ENCODE data around the gene LRRC57. TPM values are rescaled to one million over a fixed set of nuclear protein-coding genes. Genes with fewer than 3 reads are reported as not detected.
A peak's percentile ranks its signal among the peaks of the same experiment; 100 is the strongest.

Gene LRRC57
- total RNA-seq, 1 donor from 2014 or later: 18.1 TPM

GRCh38 chr15:42590619-42591237 is 42.1 kb upstream of the LRRC57 start:
- H3K36me3 ChIP-seq: no peaks in the 10 kb centered on the region
- Mint-ChIP-seq H3K4me3 (no peak overlapping the region), H3K27ac (no peak overlapping the region), H3K4me1 (peaks cover 6% of the 10 kb centered on the region), H3K36me3 (peaks cover 15% of the 10 kb centered on the region), H3K9me3 (no peaks in the 10 kb centered on the region), H3K27me3 (ENCODE audit: insufficient read depth, low read depth) (no peaks in the 10 kb centered on the region)
- H3K4me1 ChIP-seq: no peaks in the 10 kb centered on the region
- peaks cover 8% of the 10 kb centered on the region for H3K79me2 ChIP-seq (ENCODE audit: low read depth)
- no peak overlapping the region for H3K27ac ChIP-seq
- H2AFZ ChIP-seq (replicated peaks): no peak overlapping the region
- no peak overlapping the region for H3K4me2 ChIP-seq
- no peaks in the 10 kb centered on the region for H3F3A ChIP-seq (ENCODE audit: low read depth)
- no peaks in the 10 kb centered on the region for H4K20me1 ChIP-seq (ENCODE audit: low read depth)
- TF ChIP-seq EZH2 (IDR thresholded peaks at IDR 0.05): no peak
- TF ChIP-seq EZH2phosphoT487 (IDR thresholded peaks at IDR 0.05): no peak
- TF ChIP-seq CTCF (IDR thresholded peaks at IDR 0.05): no peak
- H3K9ac ChIP-seq: no peak overlapping the region
- H3K9me3 ChIP-seq (ENCODE audit: low read depth): no peaks in the 10 kb centered on the region
- H3K27me3 ChIP-seq: no peaks in the 10 kb centered on the region
- H3K4me3 ChIP-seq: no peak overlapping the region
- no peak for DNase-seq (ENCODE audit: low spot score)

- Histone ChIP-seq H3K36me3 (no peaks in the 10 kb centered on the region), H3K4me3 (peak overlapping the region; percentile 16), H3K79me2 (ENCODE audit: low read depth) (peaks cover 36% of the 10 kb centered on the region), H3K9me3 (ENCODE audit: low read depth) (no peaks in the 10 kb centered on the region), H3F3A (ENCODE audit: low read depth) (peaks cover 39% of the 10 kb centered on the region), H4K20me1 (ENCODE audit: low read depth) (peaks cover 32% of the 10 kb centered on the region), H3K27ac (peak overlapping the region; percentile 48), H2AFZ (replicated peaks) (no peak overlapping the region), H3K4me2 (peak overlapping the region; percentile 68), H3K27me3 (peaks cover 20% of the 10 kb centered on the region), H3K9ac (no peak overlapping the region), H3K4me1 (peaks cover 27% of the 10 kb centered on the region)
- Mint-ChIP-seq H3K4me1 (peaks cover 41% of the 10 kb centered on the region), H3K27me3 (ENCODE audit: insufficient read depth, low read depth) (peaks cover 2% of the 10 kb centered on the region), H3K9me3 (no peaks in the 10 kb centered on the region), H3K4me3 (peak overlapping the region; percentile 1), H3K27ac (no peak overlapping the region), H3K36me3 (peaks cover 16% of the 10 kb centered on the region)
- DNase-seq (ENCODE audit: low spot score): peak; percentile 65
- TF ChIP-seq CTCF (IDR thresholded peaks at IDR 0.05) (no peak), EZH2 (IDR thresholded peaks at IDR 0.05) (no peak), EZH2phosphoT487 (IDR thresholded peaks at IDR 0.05) (no peak)
These were observed 35.6 kb upstream of the LRRC57 start for GRCh38 chr15:42584031-42584765.

- no peak for DNase-seq (ENCODE audit: low spot score)
- Mint-ChIP-seq H3K36me3 (peaks cover 19% of the 10 kb centered on the region), H3K27me3 (ENCODE audit: insufficient read depth, low read depth) (peaks cover 2% of the 10 kb centered on the region), H3K4me1 (peaks cover 41% of the 10 kb centered on the region), H3K9me3 (no peaks in the 10 kb centered on the region), H3K27ac (no peak overlapping the region), H3K4me3 (no peak overlapping the region)
- Histone ChIP-seq H4K20me1 (ENCODE audit: low read depth) (peaks cover 32% of the 10 kb centered on the region), H3F3A (ENCODE audit: low read depth) (peaks cover 39% of the 10 kb centered on the region), H3K4me3 (no peak overlapping the region), H3K9me3 (ENCODE audit: low read depth) (no peaks in the 10 kb centered on the region), H2AFZ (replicated peaks) (no peak overlapping the region), H3K4me2 (peak overlapping the region; percentile 68), H3K4me1 (peaks cover 27% of the 10 kb centered on the region), H3K27me3 (peaks cover 20% of the 10 kb centered on the region), H3K27ac (no peak overlapping the region), H3K79me2 (ENCODE audit: low read depth) (peaks cover 49% of the 10 kb centered on the region), H3K9ac (no peak overlapping the region), H3K36me3 (no peaks in the 10 kb centered on the region)
- TF ChIP-seq CTCF (IDR thresholded peaks at IDR 0.05) (no peak), EZH2 (IDR thresholded peaks at IDR 0.05) (no peak), EZH2phosphoT487 (IDR thresholded peaks at IDR 0.05) (no peak)
These were observed 34.2 kb upstream of the LRRC57 start for GRCh38 chr15:42582569-42583375.

Measured in neural progenitor cell (in vitro differentiated cells).